Activated T-helper 1 cell treated with anti-CD3 and anti-CD28 coated beads, Interleukin-12 subunit alpha, Interleukin-12 subunit beta, Interleukin-2, Interleukin-4 antibody, amounts not matched to agents 30 ng/mL and 10 ng/mL and 1 ng/mL, durations not matched to agents 14 hours and 24 hours and 36 hours (primary cell): ENCODE results near the gene ZNF226. TPM values are rescaled to one million over a fixed set of nuclear protein-coding genes. Genes with fewer than 3 reads are reported as not detected.
"Not testable (repeated sequence)": the region's sequence is repeated elsewhere in the genome, so short reads cannot be mapped to it uniquely, and the experiment has no call there.

Experiments
- DNase-seq: peaks from one replicate; pipeline ENCODE4 v3.0.0; 2021; ENCODE audit warnings: low spot score
- H3K27ac Mint-ChIP-seq: one replicate; pipeline ENCODE4 v1.8.0; 2021; ENCODE audit warnings: mild to moderate bottlenecking, mixed read lengths
- H3K27me3 Mint-ChIP-seq: one replicate; pipeline ENCODE4 v1.8.0; 2022; ENCODE audit warnings: mild to moderate bottlenecking, moderate library complexity, mixed read lengths; ENCODE audit not compliant: insufficient read depth
- H3K36me3 Mint-ChIP-seq: one replicate; pipeline ENCODE4 v1.8.0; 2021; ENCODE audit warnings: low read depth, mixed read lengths
- H3K4me1 Mint-ChIP-seq: one replicate; pipeline ENCODE4 v1.8.0; 2021; ENCODE audit warnings: low read depth, mixed read lengths
- H3K4me3 Mint-ChIP-seq: one replicate; pipeline ENCODE4 v1.8.0; 2021; ENCODE audit warnings: mild to moderate bottlenecking, moderate library complexity, mixed read lengths
- H3K9me3 Mint-ChIP-seq: one replicate; pipeline ENCODE4 v1.8.0; 2021; ENCODE audit warnings: mixed read lengths
- intact Hi-C: fragments of 100-400 bp; cut with micrococcal nuclease; formaldehyde crosslinking; loops from one replicate; pipeline ENCODE4 v1.15.1; 2024
- total RNA-seq: library from RNA; stranded (reverse); gene quantifications from 2 replicates; pipeline ENCODE4 v1.2.3, GENCODE V29; 2022

Gene ZNF226
- total RNA-seq, result 10.5 and 11.6 TPM in 2 replicates

- Mint-ChIP-seq H3K4me1 (peaks cover 29% of the 10 kb centered on the region), H3K27ac (peak within 1 kb of the TSS; percentile 84), H3K9me3 (peaks cover 55% of the 10 kb centered on the region), H3K36me3 (peaks cover 33% of the 10 kb centered on the region), H3K27me3 (no peaks in the 10 kb centered on the region), H3K4me3 (peak within 1 kb of the TSS; percentile 90)
- DNase-seq, result peak; percentile 71
- intact Hi-C loops, result loop anchor here (1.0 to 10.0 kb wide), 9 partner anchors 24 to 340 kb away; partner anchors contain the start of genes ZNF180, ZNF224, ZNF225 and ZNF227
These were observed at the start of gene ZNF226 for GRCh38 chr19:44164673-44165512. TSS of gene ZNF226 (plus strand) at chr19:44165100. CDS start at chr19:44170081, 4,981 bp downstream.

GRCh38 chr19:44121162-44121561 lies 43.7 kb upstream of the ZNF226 start:
- DNase-seq, intact Hi-C loops, H3K27me3 Mint-ChIP-seq, H3K4me3 Mint-ChIP-seq, H3K4me1 Mint-ChIP-seq, H3K27ac Mint-ChIP-seq: not testable (repeated sequence)
- peaks cover 59% of the 10 kb centered on the region for H3K9me3 Mint-ChIP-seq
- peaks cover 77% of the 10 kb centered on the region for H3K36me3 Mint-ChIP-seq

GRCh38 chr19:44131955-44132354 lies 32.9 kb upstream of the ZNF226 start:
- DNase-seq, result no peak
- H3K27ac Mint-ChIP-seq, result no peak overlapping the region
- no peak overlapping the region for H3K4me3 Mint-ChIP-seq
- no peaks in the 10 kb centered on the region for H3K27me3 Mint-ChIP-seq
- no peaks in the 10 kb centered on the region for H3K4me1 Mint-ChIP-seq
- intact Hi-C loops, result no loop called here
- peaks cover 29% of the 10 kb centered on the region for H3K36me3 Mint-ChIP-seq
- H3K9me3 Mint-ChIP-seq, result peaks cover 41% of the 10 kb centered on the region

- H3K27ac Mint-ChIP-seq, result peak within 1 kb of the TSS; percentile 76
- peaks cover 23% of the 10 kb centered on the region for H3K9me3 Mint-ChIP-seq
- H3K4me3 Mint-ChIP-seq, result peak within 1 kb of the TSS; percentile 93
- H3K27me3 Mint-ChIP-seq, result no peaks in the 10 kb centered on the region
- peaks cover 28% of the 10 kb centered on the region for H3K36me3 Mint-ChIP-seq
- intact Hi-C loops, result loop anchor here (1.0 kb wide), 5 partner anchors 24 to 164 kb away; partner anchors contain the start of genes ZNF225, ZNF226, ZNF227 and ZNF235
- H3K4me1 Mint-ChIP-seq, result peaks cover 14% of the 10 kb centered on the region
- peak; percentile 52 for DNase-seq
These were observed 23.5 kb upstream of the ZNF226 start, which contains the start of gene ZNF234 for GRCh38 chr19:44141191-44142058. TSS of gene ZNF234 (plus strand) at chr19:44141554. CDS start at chr19:44144633, 3,079 bp downstream.

GRCh38 chr19:44142059-44142433 lies 22.9 kb upstream of the ZNF226 start:
- intact Hi-C loops, result no loop called here
- H3K9me3 Mint-ChIP-seq, result peaks cover 20% of the 10 kb centered on the region
- no peaks in the 10 kb centered on the region for H3K27me3 Mint-ChIP-seq
- peak overlapping the region; percentile 76 for H3K27ac Mint-ChIP-seq
- H3K4me1 Mint-ChIP-seq, result peaks cover 14% of the 10 kb centered on the region
- no peak for DNase-seq
- peaks cover 28% of the 10 kb centered on the region for H3K36me3 Mint-ChIP-seq
- peak overlapping the region; percentile 93 for H3K4me3 Mint-ChIP-seq

- intact Hi-C loops, result no loop called here
- no peak overlapping the region for H3K27ac Mint-ChIP-seq
- DNase-seq, result no peak
- H3K36me3 Mint-ChIP-seq, result peaks cover 74% of the 10 kb centered on the region
- H3K27me3 Mint-ChIP-seq, result no peaks in the 10 kb centered on the region
- H3K9me3 Mint-ChIP-seq, result peaks cover 34% of the 10 kb centered on the region
- H3K4me1 Mint-ChIP-seq, result no peaks in the 10 kb centered on the region
- H3K4me3 Mint-ChIP-seq, result no peak overlapping the region
These were observed 15.1 kb upstream of the ZNF226 start for GRCh38 chr19:44149776-44150175.

- intact Hi-C loops, result no loop called here
- no peak overlapping the region for H3K27ac Mint-ChIP-seq
- peaks cover 35% of the 10 kb centered on the region for H3K9me3 Mint-ChIP-seq
- peaks cover 68% of the 10 kb centered on the region for H3K36me3 Mint-ChIP-seq
- no peak for DNase-seq
- H3K27me3 Mint-ChIP-seq, result no peaks in the 10 kb centered on the region
- H3K4me3 Mint-ChIP-seq, result no peak overlapping the region
- H3K4me1 Mint-ChIP-seq, result no peaks in the 10 kb centered on the region
These were observed 13.4 kb upstream of the ZNF226 start for GRCh38 chr19:44151491-44151890.

GRCh38 chr19:44156475-44156874 lies 8.4 kb upstream of the ZNF226 start:
- Mint-ChIP-seq H3K27ac (no peak overlapping the region), H3K4me3 (no peak overlapping the region), H3K36me3 (peaks cover 49% of the 10 kb centered on the region), H3K9me3 (peaks cover 63% of the 10 kb centered on the region), H3K27me3 (no peaks in the 10 kb centered on the region), H3K4me1 (no peaks in the 10 kb centered on the region)
- intact Hi-C loops, result no loop called here
- DNase-seq, result no peak

GRCh38 chr19:44163789-44164188 lies 1.1 kb upstream of the ZNF226 start:
- Mint-ChIP-seq H3K36me3 (peaks cover 26% of the 10 kb centered on the region), H3K27ac (no peak overlapping the region), H3K4me1 (peaks cover 29% of the 10 kb centered on the region), H3K27me3 (no peaks in the 10 kb centered on the region), H3K9me3 (peaks cover 55% of the 10 kb centered on the region), H3K4me3 (no peak overlapping the region)
- no peak for DNase-seq
- intact Hi-C loops, result loop anchor here (1.0 to 10.0 kb wide), 3 partner anchors 69 to 339 kb away; partner anchors contain the start of genes ZNF224, ZNF230 and ZNF283

GRCh38 chr19:44164327-44164672 lies 600 bp upstream of the ZNF226 start:
- peaks cover 29% of the 10 kb centered on the region for H3K4me1 Mint-ChIP-seq
- H3K27me3 Mint-ChIP-seq, result no peaks in the 10 kb centered on the region
- peak overlapping the region; percentile 90 for H3K4me3 Mint-ChIP-seq
- H3K9me3 Mint-ChIP-seq, result peaks cover 54% of the 10 kb centered on the region
- intact Hi-C loops, result loop anchor here (1.0 to 10.0 kb wide), 3 partner anchors 70 to 339 kb away; partner anchors contain the start of genes ZNF224, ZNF230 and ZNF283
- peak overlapping the region; percentile 84 for H3K27ac Mint-ChIP-seq
- DNase-seq, result no peak
- H3K36me3 Mint-ChIP-seq, result peaks cover 28% of the 10 kb centered on the region

GRCh38 chr19:44170660-44171059 lies 5.8 kb downstream of the ZNF226 start:
- H3K27me3 Mint-ChIP-seq, H3K4me3 Mint-ChIP-seq, intact Hi-C loops, DNase-seq, H3K27ac Mint-ChIP-seq: not testable (repeated sequence)
- Mint-ChIP-seq H3K4me1 (peaks cover 18% of the 10 kb centered on the region), H3K36me3 (peaks cover 82% of the 10 kb centered on the region), H3K9me3 (peaks cover 65% of the 10 kb centered on the region)

GRCh38 chr19:44176590-44176989 lies 11.7 kb downstream of the ZNF226 start:
- Mint-ChIP-seq H3K4me1 (no peaks in the 10 kb centered on the region), H3K27me3 (no peaks in the 10 kb centered on the region), H3K36me3 (peaks cover 66% of the 10 kb centered on the region), H3K9me3 (peaks cover 86% of the 10 kb centered on the region), H3K4me3 (no peak overlapping the region), H3K27ac (no peak overlapping the region)
- intact Hi-C loops, result no loop called here
- no peak for DNase-seq
